GM21786 (cell line): ENCODE results near the gene LPIN2.

Experiments
- ATAC-seq: cut with Tn5 transposase; IDR thresholded peaks from one replicate; pipeline ENCODE4 v1.9.1; 2021; ENCODE audit not compliant: unreplicated experiment

LPIN2 gene

GRCh38 chr18:2967357-2967756 lies 45.6 kb downstream of the LPIN2 start:
- ATAC-seq: no peak

GRCh38 chr18:2966560-2966959 lies 46.4 kb downstream of the LPIN2 start:
- no peak for ATAC-seq

GRCh38 chr18:2965797-2966196 lies 47.1 kb downstream of the LPIN2 start:
- no peak for ATAC-seq

- ATAC-seq: no peak
Measured at GRCh38 chr18:2964361-2965010, 48.5 kb downstream of the LPIN2 start.
